OCI-M1 (cell line): ENCODE measurements around the gene SELENOI.
"Not testable (repeated sequence)": the region's sequence is repeated elsewhere in the genome, so short reads cannot be mapped to it uniquely, and the experiment has no call there.

ENCODE experiments used
- DNase-seq: peaks from one replicate; lab custom pipeline; 2025; lab: John Stamatoyannopoulos, UW

SELENOI gene

GRCh38 chr2:26345545-26346453 lies at the start of gene SELENOI:
Gene SELENOI, plus strand, starts transcription at chr2:26346143. Its CDS starts 90 bp downstream, at chr2:26346233.
- peak; percentile 99 for DNase-seq

- no peak for DNase-seq
Measured at GRCh38 chr2:26297061-26297460, 48.9 kb upstream of the SELENOI start.

- no peak for DNase-seq
Measured at GRCh38 chr2:26298286-26298637, 47.7 kb upstream of the SELENOI start.

GRCh38 chr2:26298638-26299393 lies 47.1 kb upstream of the SELENOI start:
- DNase-seq = peak; percentile 70

- peak; percentile 90 for DNase-seq
Measured at GRCh38 chr2:26299471-26300101, 46.4 kb upstream of the SELENOI start.

- no peak for DNase-seq
Measured at GRCh38 chr2:26300234-26300925, 45.6 kb upstream of the SELENOI start.

GRCh38 chr2:26302846-26303245 lies 43.1 kb upstream of the SELENOI start:
- no peak for DNase-seq

- not testable (repeated sequence) for DNase-seq
Measured at GRCh38 chr2:26305094-26305493, 40.8 kb upstream of the SELENOI start.

- no peak for DNase-seq
Measured at GRCh38 chr2:26305540-26305939, 40.4 kb upstream of the SELENOI start.

GRCh38 chr2:26309921-26310320 lies 36.0 kb upstream of the SELENOI start:
- no peak for DNase-seq

GRCh38 chr2:26312471-26312870 lies 33.5 kb upstream of the SELENOI start:
- DNase-seq = no peak

- DNase-seq = no peak
Measured at GRCh38 chr2:26313446-26313845, 32.5 kb upstream of the SELENOI start.

GRCh38 chr2:26314243-26314642 lies 31.7 kb upstream of the SELENOI start:
- DNase-seq = no peak

- peak; percentile 49 for DNase-seq
Measured at GRCh38 chr2:26316041-26316440, 29.9 kb upstream of the SELENOI start.

GRCh38 chr2:26316845-26317244 lies 29.1 kb upstream of the SELENOI start:
- DNase-seq = peak; percentile 67

- no peak for DNase-seq
Measured at GRCh38 chr2:26317377-26318105, 28.4 kb upstream of the SELENOI start.

GRCh38 chr2:26318950-26319349 lies 27.0 kb upstream of the SELENOI start:
- DNase-seq = no peak

- not testable (repeated sequence) for DNase-seq
Measured at GRCh38 chr2:26324479-26324878, 21.5 kb upstream of the SELENOI start.

GRCh38 chr2:26324903-26325302 lies 21.0 kb upstream of the SELENOI start:
- DNase-seq = no peak

GRCh38 chr2:26325851-26326250 lies 20.1 kb upstream of the SELENOI start:
- peak; percentile 41 for DNase-seq

GRCh38 chr2:26326514-26326913 lies 19.4 kb upstream of the SELENOI start:
- DNase-seq = peak; percentile 41
